8988T (cell line): ENCODE measurements around the gene NBEAL1.
"Not testable (repeated sequence)": the region's sequence is repeated elsewhere in the genome, so short reads cannot be mapped to it uniquely, and the experiment has no call there.

Experiments
- DNase-seq: peaks from one replicate; pipeline ENCODE4 v3.0.0; 2011

NBEAL1 gene

DNA sequence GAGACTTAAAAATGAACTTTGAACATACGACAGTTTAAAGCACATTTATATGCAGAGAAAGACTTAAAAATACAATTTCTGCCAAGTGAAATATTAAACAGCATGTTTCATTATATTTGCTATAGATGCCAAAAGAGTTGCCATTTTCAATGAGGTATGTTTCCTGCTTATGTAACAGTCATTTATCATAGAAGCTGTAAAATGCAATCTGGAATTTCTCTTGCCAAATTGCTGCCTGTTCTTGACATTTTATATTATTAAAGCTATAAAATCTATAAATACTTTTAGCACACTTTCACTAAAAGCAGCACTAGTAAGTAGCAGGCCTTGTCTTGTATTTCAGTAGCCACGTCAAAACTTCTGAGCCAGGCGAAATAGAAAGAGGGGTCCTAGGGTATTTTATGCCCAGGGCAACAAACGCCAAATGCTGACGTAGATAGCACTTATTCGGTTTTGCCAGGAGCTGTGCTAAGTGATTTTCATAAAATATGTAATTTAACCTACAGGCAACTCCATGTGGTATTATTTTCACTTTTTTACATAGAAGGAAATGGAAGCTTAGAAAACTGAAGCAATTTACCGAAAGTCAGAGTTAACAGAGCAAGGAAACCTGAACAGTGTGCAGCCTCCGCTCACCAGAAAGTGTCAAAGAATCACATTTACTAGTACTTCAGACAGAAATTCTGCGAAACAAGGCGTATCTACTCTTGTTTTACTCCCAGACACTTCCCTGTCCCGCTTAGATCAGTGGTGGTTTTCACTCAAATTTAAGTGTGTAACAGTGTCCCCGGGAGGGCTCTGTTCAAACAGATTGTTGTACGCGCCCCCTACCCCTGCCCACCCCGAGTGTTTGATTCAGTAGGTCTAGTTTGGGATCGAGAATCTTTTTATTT is 222.9 kb downstream of the NBEAL1 start:
- DNase-seq, result no peak

DNA sequence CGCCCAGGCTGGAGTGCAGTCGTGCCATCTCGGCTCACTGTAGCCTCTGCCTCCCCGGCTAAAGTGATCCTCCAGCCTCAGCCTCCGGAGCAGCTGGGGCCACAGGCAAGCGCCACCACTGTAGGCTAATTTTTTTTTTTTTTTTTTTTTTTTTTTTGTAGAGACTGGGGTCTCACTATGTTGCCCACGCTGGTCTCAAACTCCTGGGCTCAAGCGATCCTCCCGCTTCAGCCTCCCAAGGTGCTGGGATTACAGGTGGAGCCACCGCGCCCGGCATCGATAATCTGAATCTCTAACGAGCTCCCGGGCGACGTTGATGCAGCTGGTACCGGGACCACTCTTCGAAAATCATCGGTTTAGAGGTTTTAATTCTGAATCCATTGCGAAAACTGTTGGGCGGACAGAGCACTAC is 223.6 kb downstream of the NBEAL1 start:
- no peak for DNase-seq

DNA sequence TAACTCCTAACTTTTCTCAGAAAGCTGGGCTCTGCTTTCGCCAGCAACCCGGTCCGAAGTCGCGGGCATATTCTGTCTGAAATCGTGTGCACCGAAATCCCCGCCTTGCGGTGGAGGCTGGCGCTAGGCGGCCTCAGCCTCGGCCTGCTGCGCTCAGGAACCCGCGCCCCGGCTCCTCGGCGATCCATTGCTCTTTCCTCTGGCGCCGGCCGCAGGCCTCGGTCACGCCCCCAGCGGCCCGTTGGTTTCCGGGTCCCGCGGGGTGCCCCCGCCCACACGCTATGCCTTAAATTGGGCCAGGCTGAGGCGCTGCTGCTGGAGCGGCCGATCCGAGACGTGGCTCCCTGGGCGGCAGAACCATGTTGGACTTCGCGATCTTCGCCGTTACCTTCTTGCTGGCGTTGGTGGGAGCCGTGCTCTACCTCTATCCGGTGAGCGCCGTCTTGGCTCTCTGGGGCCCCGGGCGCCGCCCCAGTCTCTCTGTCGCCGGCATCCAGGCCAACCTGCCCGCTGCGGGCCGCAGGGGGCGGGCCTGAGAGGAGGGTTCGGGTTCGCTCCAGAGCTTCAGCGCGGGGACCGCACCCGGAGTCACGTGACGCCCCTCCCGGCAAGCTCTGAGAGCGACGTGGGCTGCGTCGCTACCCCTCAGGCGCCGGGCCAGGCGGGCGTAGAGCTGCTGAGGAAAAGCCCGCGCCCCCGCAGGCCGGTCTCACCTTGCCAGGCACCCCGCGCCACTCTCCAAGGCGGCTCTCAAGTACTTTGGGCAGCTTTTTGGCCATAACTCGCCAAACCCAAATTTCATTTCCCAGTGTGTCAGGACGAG is 224.2 kb downstream of the NBEAL1 start, which contains the start of gene CYP20A1:
TSS of gene CYP20A1 (plus strand) at position 315 of the 823 bp plus-strand sequence. CDS start at position 360, 45 bp downstream.
- peak; percentile 73 for DNase-seq

DNA sequence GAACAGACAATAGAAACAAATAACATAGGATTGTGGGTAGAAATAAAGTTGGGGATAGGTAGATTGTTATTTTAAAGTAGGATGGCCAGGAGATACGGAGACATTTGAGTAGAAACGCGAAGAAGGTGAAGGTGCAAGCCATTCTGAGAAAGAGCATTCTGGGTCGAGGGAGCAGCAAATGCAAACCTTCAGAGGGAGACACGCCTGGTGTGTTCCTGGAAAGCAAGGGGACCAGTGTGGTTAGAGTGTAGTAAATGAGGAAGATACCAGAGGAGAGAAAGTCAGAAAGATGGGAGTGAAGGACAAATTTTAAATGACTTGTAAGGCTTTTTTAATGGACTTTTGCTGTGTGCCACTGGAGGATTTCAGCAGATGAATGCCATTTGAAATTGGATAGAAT is 225.8 kb downstream of the NBEAL1 start:
- DNase-seq, result no peak

DNA sequence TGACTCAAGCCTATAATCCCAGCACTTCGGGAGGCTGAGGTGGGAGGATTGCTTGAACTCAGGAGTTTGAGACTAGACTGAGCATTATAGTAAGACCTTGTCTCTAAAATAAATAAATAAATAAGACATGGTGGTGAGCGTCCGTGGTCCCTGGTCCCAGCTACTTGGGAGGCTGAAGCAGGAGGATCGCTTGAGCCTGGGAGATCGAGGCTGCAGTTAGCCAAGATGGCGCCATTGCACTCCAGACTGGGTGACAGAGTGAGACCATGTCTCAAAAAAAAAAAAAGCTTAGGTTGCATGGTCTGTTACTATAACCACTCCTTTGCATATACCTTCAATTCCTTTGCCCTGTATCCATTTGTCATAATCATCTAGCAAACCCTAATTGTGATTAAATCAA is 227.8 kb downstream of the NBEAL1 start:
- no peak for DNase-seq

DNA sequence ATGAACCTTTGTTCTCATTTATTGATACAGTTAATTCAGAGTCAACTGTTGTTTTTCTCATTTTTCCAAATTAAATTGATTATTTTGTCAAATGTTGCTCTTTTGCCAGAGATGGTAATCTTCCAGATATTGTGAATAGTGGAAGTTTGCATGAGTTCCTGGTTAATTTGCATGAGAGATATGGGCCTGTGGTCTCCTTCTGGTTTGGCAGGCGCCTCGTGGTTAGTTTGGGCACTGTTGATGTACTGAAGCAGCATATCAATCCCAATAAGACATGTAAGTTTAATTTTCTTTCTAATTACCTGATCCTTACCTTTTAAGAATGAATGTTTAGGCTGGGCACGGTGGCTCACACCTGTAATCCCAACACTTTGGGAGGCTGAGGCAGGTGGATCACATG is 232.0 kb downstream of the NBEAL1 start:
- DNase-seq, result no peak

DNA sequence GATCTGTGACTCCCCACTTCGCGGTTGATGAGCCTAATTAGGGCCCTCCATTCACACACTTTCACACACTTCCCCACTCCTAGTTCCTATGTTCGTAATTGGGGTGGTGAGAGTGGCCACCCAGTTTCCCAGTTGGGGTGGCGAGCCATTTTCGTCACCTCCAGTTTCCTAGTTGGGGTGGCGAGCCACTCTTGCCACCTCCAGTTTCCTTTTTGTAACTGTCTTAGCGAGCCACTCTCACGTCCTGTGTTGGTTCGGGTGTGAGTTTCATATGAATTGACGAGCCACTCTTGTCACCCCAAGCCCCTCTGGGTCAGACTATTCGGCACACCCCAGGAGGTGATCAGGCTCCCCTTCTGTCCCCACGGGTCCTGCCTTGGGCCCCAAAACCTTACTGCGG is 238.1 kb downstream of the NBEAL1 start:
- no peak for DNase-seq

DNA sequence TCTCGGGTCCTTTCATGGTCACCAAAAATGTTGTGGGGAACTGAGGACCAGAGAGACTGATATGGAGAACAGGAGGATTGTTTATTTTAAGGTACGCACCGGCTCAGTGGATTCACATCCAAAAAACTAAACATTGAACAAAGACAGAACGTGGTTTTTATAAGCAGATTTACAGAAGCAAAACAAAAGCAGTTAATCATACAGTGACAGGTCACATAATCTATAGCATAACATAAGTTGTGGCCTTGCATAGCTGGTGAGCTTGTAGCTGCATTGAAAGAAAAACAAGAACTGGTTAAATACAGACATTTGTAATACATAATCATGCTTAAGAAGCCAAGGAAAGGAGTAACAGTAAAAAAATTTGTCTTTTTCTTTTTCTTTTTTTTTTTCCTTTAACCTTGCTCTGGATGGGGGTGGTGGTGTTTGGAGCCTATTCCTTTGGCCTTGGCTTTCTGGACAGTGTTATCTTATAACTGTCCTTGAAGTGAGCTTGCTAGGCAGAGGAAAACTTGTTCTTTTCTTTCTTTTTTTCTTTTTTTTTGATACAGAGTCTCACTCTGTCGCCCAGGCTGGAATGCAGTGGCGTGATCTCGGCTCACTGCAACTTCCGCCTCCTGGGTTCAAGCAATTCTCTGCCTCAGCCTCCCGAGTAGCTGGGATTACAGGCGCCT is 238.9 kb downstream of the NBEAL1 start:
- DNase-seq, result not testable (repeated sequence)

DNA sequence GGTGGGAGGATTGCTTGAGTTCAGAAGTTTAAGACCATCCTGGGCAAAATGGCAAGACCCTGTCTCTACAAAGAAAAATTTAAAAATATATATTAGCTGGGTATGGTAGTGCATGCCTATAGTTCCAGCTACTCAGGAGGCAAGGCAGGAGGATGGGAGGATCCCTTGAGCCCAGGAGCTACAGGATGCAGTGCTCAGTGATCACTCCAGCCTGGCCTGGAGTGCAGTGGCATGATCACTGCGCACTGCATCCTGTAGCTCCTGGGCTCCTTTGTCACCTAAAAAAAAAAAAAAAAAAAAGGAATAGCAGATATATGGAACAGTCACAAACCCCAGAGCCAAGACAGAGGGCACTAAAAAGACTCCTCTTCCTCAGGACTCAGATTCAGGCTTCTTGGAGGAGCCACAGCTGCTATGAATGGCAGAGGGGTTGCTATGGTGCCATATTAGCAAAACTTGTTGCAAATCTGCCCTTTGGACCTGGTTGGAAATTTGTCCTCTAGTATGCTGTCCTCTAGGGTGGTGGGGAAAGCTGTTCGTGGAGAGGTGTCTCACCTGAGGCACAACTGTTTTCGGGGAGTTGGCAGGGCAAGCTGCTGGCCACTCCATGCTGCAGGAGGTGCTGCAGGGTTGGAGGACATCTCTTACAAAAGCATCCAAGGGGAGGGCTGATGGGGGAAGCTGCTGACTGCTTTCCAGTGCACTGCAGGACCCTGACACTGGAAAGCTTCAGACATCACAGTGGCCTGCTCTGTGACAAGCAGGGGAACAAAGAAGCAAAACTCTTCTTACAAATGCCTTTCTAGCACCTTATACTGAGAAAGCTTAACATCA is 246.9 kb downstream of the NBEAL1 start:
- no peak for DNase-seq
